Ascending aorta (tissue), 2 donors: ENCODE results near the gene PKD1. TPM values are rescaled to one million over a fixed set of nuclear protein-coding genes. Genes with fewer than 3 reads are reported as not detected.
"Not testable (repeated sequence)": the region's sequence is repeated elsewhere in the genome, so short reads cannot be mapped to it uniquely, and the experiment has no call there.

Source experiments
- DNase-seq, 2 donors: peaks; one replicate each; pipeline ENCODE4 v3.0.0-alpha.2; 2019; ENCODE audit warnings: low spot score in 2 of 2
- H3K27ac ChIP-seq, 2 donors: fragments of 200-600 bp; sonication (generic); one replicate each; pipeline ENCODE4 v1.5.1; 2016 to 2017; ENCODE audit warnings: mild to moderate bottlenecking in 1 of 2
- H3K27me3 ChIP-seq: fragments of 200-600 bp; sonication (generic); one replicate; pipeline ENCODE4 v1.5.1; 2017
- H3K36me3 ChIP-seq, 2 donors: fragments of 200-600 bp; sonication (generic); one replicate each; pipeline ENCODE4 v1.5.1; 2016
- H3K4me1 ChIP-seq, 2 donors: fragments of 200-600 bp; sonication (generic); one replicate each; pipeline ENCODE4 v1.5.1; 2016 to 2017; ENCODE audit warnings: mild to moderate bottlenecking in 1 of 2
- H3K4me3 ChIP-seq, 2 donors: fragments of 200-600 bp; sonication (generic); one replicate each; pipeline ENCODE4 v1.5.1; 2016 to 2017; ENCODE audit warnings: mild to moderate bottlenecking in 1 of 2
- H3K9me3 ChIP-seq, 2 donors: fragments of 200-600 bp; sonication (generic); one replicate each; pipeline ENCODE4 v1.5.1; 2016
- intact Hi-C: fragments of 100-400 bp; cut with DNase I; formaldehyde crosslinking; loops from one replicate; pipeline ENCODE4 v1.15.1; 2023
- total RNA-seq: library from RNA; depleted of rRNA; stranded (reverse); fragments of >200 nt; gene quantifications from one replicate; pipeline ENCODE4 v1.1.0, GENCODE V29; 2016
- TF ChIP-seq, protein P1 (sequence below), 3 experiments: fragments of 200-600 bp in 2 of 3; fragments of 450-650 bp in 1 of 3; sonication (generic) in 2 of 3; IDR thresholded peaks; one replicate each; pipeline ENCODE4 v1.5.1; 2016 to 2019; ENCODE audit warnings: antibody characterized with exemption in 3 of 3, mild to moderate bottlenecking in 1 of 3, moderate library complexity in 1 of 3

PKD1 gene
- total RNA-seq, 1 donor from 2014 or later = 551 TPM

DNA sequence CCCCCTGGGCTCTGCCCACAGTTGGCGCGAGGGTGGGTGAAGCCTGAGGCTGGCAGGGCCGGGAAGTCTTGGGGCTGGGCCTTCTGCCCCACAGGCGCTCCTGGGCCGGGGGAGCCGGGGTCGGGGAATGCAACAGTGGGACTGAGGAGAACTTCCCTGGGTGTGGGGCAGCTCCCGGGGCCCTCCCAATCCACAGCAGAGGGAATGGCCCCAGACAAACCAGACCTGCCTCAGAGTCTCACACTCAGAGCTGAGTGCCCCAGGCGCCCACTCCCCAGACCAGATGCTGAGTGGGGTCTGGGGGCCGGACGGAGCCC lies 11.4 kb downstream of the PKD1 start:
- H3K27ac ChIP-seq = peak overlapping the region; percentile 94 to 99
- peak overlapping the region; percentile 44 to 62 for H3K4me3 ChIP-seq
- H3K4me1 ChIP-seq = peaks cover 34 to 56% of the 10 kb centered on the region in 2 donors
- H3K27me3 ChIP-seq, H3K9me3 ChIP-seq, intact Hi-C loops, H3K36me3 ChIP-seq, DNase-seq: not testable (repeated sequence)

DNA sequence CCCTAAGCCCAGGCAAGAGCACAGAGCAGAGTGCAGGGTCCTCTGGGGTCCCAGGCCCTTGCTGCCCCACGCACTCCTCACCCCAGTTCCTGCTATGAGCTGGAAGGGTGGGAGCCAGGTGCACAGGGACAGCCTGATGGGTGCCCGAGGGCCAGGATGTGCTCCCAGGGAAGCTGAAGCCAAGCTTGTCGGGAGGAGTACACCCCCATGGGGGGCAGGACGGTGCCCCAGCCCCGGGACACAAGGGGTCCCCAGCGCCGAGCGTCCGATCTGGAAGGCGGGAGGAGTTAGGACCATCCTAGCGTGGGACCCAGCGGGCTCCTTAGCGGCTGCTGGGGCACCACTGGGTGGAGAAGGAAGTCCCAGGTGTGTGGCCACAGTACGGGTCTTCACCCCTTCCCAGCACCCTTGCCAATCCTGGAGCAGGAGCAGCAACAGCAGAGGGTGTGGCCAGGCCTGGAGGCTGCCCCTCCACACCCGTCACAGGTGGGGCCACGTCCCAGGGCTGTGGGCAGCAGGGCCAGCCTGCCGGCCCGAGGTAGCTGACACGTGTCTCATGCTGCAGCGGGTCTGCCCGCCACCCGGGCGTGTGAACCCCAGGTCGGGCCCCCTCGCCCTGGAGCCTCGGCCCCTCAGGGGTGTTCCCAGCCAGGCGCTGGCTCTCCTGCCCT lies 11.9 kb downstream of the PKD1 start:
- H3K36me3 ChIP-seq, H3K27me3 ChIP-seq, intact Hi-C loops, DNase-seq, H3K9me3 ChIP-seq: not testable (repeated sequence)
- Histone ChIP-seq H3K4me3 (peak overlapping the region; percentile 44 to 62), H3K4me1 (peaks cover 34 to 54% of the 10 kb centered on the region in 2 donors), H3K27ac (peak overlapping the region; percentile 94 to 99)

DNA sequence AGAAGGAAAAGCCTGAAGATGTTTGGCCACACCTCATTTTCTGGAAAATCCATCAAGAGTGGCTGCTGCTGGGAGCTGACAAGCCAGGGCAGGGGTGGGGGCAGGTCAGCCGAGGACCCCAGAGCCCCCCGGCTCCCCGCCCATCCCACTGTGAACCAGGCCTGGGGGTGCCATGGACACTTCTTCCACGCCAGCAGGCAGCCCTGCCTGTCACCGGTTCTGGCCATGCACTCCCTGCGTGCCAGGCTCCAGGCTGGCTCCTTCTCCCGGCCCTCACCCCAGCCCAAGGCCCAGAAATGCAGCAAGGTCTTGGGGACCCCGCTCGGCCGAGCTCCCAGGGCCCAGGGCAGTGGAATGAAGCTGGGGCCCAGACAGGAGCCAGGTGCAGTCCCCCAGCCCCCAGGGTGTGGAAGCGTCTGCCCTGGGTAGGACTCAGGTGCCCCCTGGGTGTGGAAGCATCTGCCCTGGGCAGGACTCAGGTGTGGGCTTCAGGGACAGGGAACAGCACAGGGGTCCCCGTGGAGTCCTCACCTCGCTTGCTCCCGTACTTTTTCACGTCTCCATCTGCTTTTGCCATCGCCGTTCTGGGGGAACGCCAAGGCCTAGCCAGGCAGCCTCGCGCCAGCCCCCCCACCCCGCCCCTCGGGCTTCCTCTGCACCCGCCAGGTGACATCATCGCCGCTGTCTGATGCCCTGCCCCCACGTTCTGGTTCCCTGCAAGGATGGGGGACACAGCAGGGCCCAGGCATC lies 12.6 kb downstream of the PKD1 start:
- peak overlapping the region; percentile 47 to 62 for H3K4me3 ChIP-seq
- peak overlapping the region; percentile 94 to 99 for H3K27ac ChIP-seq

DNA sequence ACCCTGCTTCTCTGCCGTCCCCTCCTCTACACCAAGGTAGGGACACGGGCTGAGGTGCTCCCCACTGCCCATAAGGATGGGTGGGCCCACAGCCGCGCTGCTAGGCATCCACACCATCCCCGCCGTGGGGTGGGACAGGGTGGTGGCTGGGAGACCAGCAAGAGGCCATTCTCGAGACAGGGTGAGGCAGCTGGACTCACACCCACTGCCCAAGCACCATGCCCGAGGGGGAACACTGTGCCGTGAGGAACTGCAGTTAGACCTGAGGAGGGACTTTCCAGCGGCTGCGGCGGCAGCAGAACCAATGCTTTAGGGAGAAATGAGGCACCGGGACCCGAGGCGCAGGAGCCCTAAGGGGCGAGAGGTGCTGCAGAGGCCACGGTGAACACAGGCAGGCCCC lies 13.3 kb downstream of the PKD1 start:
- H3K27ac ChIP-seq = peak overlapping the region; percentile 94 to 99
- H3K4me3 ChIP-seq = peak overlapping the region; percentile 47 to 62
- TF ChIP-seq, protein P1, sequence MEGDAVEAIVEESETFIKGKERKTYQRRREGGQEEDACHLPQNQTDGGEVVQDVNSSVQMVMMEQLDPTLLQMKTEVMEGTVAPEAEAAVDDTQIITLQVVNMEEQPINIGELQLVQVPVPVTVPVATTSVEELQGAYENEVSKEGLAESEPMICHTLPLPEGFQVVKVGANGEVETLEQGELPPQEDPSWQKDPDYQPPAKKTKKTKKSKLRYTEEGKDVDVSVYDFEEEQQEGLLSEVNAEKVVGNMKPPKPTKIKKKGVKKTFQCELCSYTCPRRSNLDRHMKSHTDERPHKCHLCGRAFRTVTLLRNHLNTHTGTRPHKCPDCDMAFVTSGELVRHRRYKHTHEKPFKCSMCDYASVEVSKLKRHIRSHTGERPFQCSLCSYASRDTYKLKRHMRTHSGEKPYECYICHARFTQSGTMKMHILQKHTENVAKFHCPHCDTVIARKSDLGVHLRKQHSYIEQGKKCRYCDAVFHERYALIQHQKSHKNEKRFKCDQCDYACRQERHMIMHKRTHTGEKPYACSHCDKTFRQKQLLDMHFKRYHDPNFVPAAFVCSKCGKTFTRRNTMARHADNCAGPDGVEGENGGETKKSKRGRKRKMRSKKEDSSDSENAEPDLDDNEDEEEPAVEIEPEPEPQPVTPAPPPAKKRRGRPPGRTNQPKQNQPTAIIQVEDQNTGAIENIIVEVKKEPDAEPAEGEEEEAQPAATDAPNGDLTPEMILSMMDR (IDR thresholded peaks at IDR 0.05) = no peak
- DNase-seq = no peak
- intact Hi-C loops = no loop called here
- H3K36me3 ChIP-seq = peaks cover under 1% of the 10 kb centered on the region in 2 donors
- no peaks in the 10 kb centered on the region for H3K9me3 ChIP-seq
- H3K27me3 ChIP-seq = no peaks in the 10 kb centered on the region
- H3K4me1 ChIP-seq = peaks cover 29 to 49% of the 10 kb centered on the region in 2 donors

More for the DNA sequence above, 12.6 kb downstream of the PKD1 start:
- DNase-seq, H3K36me3 ChIP-seq, intact Hi-C loops, H3K9me3 ChIP-seq, H3K27me3 ChIP-seq: not testable (repeated sequence)
- peaks cover 29 to 49% of the 10 kb centered on the region in 2 donors for H3K4me1 ChIP-seq

DNA sequence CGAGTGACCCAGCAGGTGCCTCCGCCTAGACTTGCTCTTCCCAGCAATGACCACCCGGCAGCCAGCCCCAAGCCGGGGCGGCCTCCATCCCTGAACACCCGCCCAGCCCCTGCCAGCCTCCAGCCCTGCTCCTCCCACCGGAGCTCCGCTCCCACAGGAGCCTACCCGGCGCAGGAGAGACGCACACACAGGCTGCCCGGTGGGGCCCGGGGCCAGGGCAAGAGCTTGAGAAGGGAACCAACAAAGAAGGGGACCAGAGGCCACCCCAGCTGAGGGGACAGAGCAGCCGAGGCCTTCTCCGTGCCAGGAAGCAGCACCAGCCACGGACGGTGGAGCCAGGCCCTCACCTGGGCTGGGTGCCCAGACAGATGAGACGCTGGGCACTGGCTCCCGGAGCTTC lies 13.8 kb downstream of the PKD1 start:
- peak in 1 of 2 donors; percentile 78 for DNase-seq
- intact Hi-C loops = loop anchor here (1.0 kb wide), 2 partner anchors 18 to 33 kb away; partner anchors contain the start of gene TRAF7
- H3K36me3 ChIP-seq = peaks cover 5 to 6% of the 10 kb centered on the region in 2 donors

DNA sequence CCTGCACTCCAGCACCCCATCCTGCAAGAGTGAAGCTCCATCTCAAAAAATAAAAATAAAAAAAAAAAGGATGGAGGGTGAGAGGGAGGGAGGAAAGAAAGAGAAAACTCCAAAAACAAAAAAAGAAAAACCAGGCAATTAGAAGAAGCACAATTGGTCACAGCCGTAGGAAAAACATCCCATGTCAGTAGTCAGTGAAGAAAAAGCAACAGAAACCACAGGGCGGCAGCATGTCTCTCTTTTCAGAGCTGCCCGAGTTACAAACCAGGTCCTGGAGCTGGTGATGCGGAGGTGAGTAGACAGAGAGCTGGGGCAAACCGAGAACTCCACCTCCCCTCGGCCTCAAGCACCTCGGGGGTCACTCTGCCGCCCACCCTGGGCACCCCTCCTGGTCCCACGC lies 14.4 kb downstream of the PKD1 start:
- not testable (repeated sequence) for H3K27me3 ChIP-seq, H3K36me3 ChIP-seq, H3K9me3 ChIP-seq
- peak in 1 of 2 donors; percentile 89 for DNase-seq
- Histone ChIP-seq H3K4me1 (peaks cover 19 to 39% of the 10 kb centered on the region in 2 donors), H3K4me3 (peak overlapping the region; percentile 47 to 62), H3K27ac (peak overlapping the region; percentile 94 to 99)
- intact Hi-C loops = loop anchor here (1.0 kb wide), 2 partner anchors 19 to 34 kb away; partner anchors contain the start of gene TRAF7
- TF ChIP-seq, protein P1 (IDR thresholded peaks at IDR 0.05) = peak; percentile 33 to 64 (median 62)

More for the DNA sequence above, 13.8 kb downstream of the PKD1 start:
- no peaks in the 10 kb centered on the region for H3K9me3 ChIP-seq
- peak overlapping the region; percentile 47 to 62 for H3K4me3 ChIP-seq
- no peaks in the 10 kb centered on the region for H3K27me3 ChIP-seq
- H3K27ac ChIP-seq = peak overlapping the region; percentile 94 to 99
- TF ChIP-seq, protein P1 (IDR thresholded peaks at IDR 0.05) = no peak
- H3K4me1 ChIP-seq = peaks cover 23 to 44% of the 10 kb centered on the region in 2 donors

DNA sequence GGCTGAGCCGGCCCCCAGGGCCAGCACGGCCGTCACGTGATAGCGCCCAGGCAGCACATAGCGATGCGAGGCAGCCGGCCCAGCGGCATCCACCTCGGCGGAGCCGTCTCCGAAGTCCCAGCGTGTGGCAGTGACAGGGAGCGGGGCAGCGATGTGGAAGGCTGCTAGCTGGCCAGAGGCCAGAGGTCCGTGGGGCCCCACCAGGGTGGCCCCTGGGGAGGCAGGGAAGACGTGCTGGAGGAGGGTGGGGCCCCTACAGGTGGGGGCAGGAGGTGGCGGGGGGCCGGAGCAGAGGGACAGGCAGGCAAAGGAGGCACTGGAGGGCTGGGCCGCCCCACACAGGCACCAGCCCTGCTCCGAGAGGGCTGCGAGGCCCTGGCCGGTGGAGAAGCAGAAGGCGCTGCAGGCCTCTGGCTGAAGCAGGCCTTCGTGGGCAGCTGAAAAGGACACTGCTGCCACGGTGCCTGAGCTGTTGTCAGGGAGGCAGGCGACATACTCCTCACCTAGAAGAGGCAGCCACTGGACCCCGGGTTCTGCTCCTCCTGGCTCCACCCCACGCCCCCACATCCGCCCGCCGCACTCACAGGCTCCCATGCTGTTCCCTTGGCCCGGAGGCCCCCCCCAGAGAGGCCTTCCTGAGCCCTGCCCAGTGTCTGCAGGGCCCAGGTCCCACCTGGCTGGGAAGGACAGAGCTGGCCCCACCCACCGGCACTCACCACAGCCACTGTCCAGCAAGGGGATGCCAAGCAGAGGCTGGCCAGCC lies 17.6 kb downstream of the PKD1 start:
- H3K9me3 ChIP-seq, H3K27ac ChIP-seq, H3K4me3 ChIP-seq, intact Hi-C loops, DNase-seq, H3K27me3 ChIP-seq: not testable (repeated sequence)
- H3K4me1 ChIP-seq = peaks cover 6 to 19% of the 10 kb centered on the region in 2 donors
- peaks cover 33 to 37% of the 10 kb centered on the region in 2 donors for H3K36me3 ChIP-seq

DNA sequence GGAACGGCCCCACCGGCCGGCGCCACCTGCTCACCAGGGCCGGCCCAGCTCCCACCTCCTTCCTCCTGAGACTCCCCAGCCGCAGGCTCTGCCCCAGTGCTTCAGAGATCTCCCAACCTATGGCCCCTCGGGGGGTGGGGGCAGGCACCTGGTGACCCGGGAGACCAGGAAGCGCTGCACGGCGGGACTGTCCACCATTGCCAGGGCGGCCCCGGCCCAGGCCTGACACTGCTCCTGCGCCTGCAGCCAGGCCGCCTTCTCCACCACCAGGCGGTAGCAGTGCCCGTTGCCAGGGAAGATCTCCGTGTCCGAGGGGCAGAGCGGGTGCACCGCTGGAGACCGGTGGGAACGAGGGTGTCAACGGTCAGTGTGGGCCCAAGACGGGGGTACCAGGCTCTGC lies 18.4 kb downstream of the PKD1 start:
- intact Hi-C loops, H3K4me3 ChIP-seq, H3K27ac ChIP-seq, H3K27me3 ChIP-seq, H3K9me3 ChIP-seq, DNase-seq: not testable (repeated sequence)
- peaks cover under 1 to 11% of the 10 kb centered on the region in 2 donors for H3K4me1 ChIP-seq
- peaks cover 38 to 43% of the 10 kb centered on the region in 2 donors for H3K36me3 ChIP-seq

DNA sequence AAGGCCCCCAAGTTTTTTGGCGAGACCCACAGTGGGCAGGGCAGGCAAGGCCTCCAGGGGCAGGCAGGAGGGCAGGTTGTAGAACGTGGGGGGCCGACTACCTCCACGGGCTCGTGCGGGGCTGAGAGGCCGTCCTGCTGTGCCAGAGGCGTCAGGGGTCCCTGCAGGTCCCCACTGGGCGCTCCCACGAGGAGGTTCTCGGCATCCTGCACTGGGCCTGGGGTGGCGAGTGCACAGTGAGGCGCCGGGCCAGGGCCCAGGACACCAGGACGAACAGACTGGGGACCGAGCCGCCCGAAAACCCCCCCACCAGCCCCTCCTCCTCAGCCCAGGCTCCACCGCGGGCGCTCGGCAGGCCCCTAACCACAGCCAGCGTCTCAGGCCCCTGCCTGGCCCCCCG lies 19.3 kb downstream of the PKD1 start:
- H3K36me3 ChIP-seq = peaks cover 47 to 52% of the 10 kb centered on the region in 2 donors
- H3K27ac ChIP-seq, H3K9me3 ChIP-seq, H3K4me1 ChIP-seq, H3K27me3 ChIP-seq, DNase-seq, intact Hi-C loops, H3K4me3 ChIP-seq: not testable (repeated sequence)
